Liver (tissue), 9 donors: ENCODE results near the gene BTBD9. TPM values are rescaled to one million over a fixed set of nuclear protein-coding genes. Genes with fewer than 3 reads are reported as not detected.

ENCODE experiments used
- DNase-seq: peaks from one replicate; pipeline ENCODE4 v3.0.0-alpha.2; 2017; ENCODE audit warnings: low spot score
- H3K27ac ChIP-seq, 2 donors: one replicate each; pipeline ENCODE4 v1.7.0; 2013; ENCODE audit warnings: inconsistent platforms in 2 of 2, low read length in 2 of 2, control low read depth in 1 of 2, low read depth in 1 of 2, mild to moderate bottlenecking in 1 of 2
- H3K27me3 ChIP-seq, 4 donors: one replicate each; pipeline versions ENCODE4 v1.6.1 to v1.7.0; 2013; ENCODE audit warnings: low read length in 3 of 4, inconsistent platforms in 1 of 4, mild to moderate bottlenecking in 1 of 4, moderate library complexity in 1 of 4; ENCODE audit not compliant: control insufficient read depth in 4 of 4, insufficient read depth in 4 of 4
- H3K36me3 ChIP-seq, 4 donors: one replicate each; pipeline versions ENCODE4 v1.6.1 to v1.7.0; 2013; ENCODE audit warnings: low read length in 3 of 4, mild to moderate bottlenecking in 3 of 4, low read depth in 1 of 4, moderate library complexity in 1 of 4; ENCODE audit not compliant: control insufficient read depth in 4 of 4, insufficient read depth in 3 of 4
- H3K4me1 ChIP-seq, 4 donors: one replicate each; pipeline versions ENCODE4 v1.6.1 to v1.7.0; 2013; ENCODE audit warnings: low read length in 3 of 4, mild to moderate bottlenecking in 3 of 4, moderate library complexity in 1 of 4; ENCODE audit not compliant: control insufficient read depth in 4 of 4, insufficient read depth in 4 of 4
- H3K4me3 ChIP-seq, 3 donors: one replicate each; pipeline versions ENCODE4 v1.6.1 to v1.7.0; 2013; ENCODE audit warnings: low read length in 3 of 3, control low read depth in 1 of 3, low read depth in 1 of 3, mild to moderate bottlenecking in 1 of 3
- H3K9ac ChIP-seq, 2 donors: one replicate each; pipeline ENCODE4 v1.7.0; 2013; ENCODE audit warnings: low read length in 2 of 2, mild to moderate bottlenecking in 2 of 2, moderate library complexity in 2 of 2, control low read depth in 1 of 2, low read depth in 1 of 2
- H3K9me3 ChIP-seq, 4 donors: one replicate each; pipeline versions ENCODE4 v1.6.1 to v1.7.0; 2013; ENCODE audit warnings: low read length in 3 of 4; ENCODE audit not compliant: control insufficient read depth in 4 of 4
- ATF3 ChIP-seq: IDR thresholded peaks from 2 replicates; pipeline ENCODE4 v1.6.1; 2016; ENCODE audit warnings: antibody characterized with exemption
- CTCF ChIP-seq: fragments of 150-350 bp; IDR thresholded peaks from 2 replicates; pipeline ENCODE4 v1.5.1; 2017; ENCODE audit warnings: improper control_type of control experiment, low read depth, low read length; ENCODE audit not compliant: missing input control
- EGR1 ChIP-seq, 2 donors: IDR thresholded peaks; 2 replicates each; pipeline ENCODE4 v1.6.1; 2016 to 2018; ENCODE audit warnings: antibody characterized with exemption in 2 of 2, low read depth in 2 of 2
- FOXA1 ChIP-seq: IDR thresholded peaks from 2 replicates; pipeline ENCODE4 v1.6.1; 2016; ENCODE audit warnings: antibody characterized with exemption
- GABPA ChIP-seq, 2 donors: IDR thresholded peaks in 1 of 2; conservative IDR thresholded peaks in 1 of 2; 2 replicates each; pipeline ENCODE4 v1.6.1; 2016; ENCODE audit warnings: antibody characterized with exemption in 2 of 2, mild to moderate bottlenecking in 1 of 2, moderate library complexity in 1 of 2
- HNF4A ChIP-seq, 2 donors: conservative IDR thresholded peaks; 2 replicates each; pipeline ENCODE4 v1.6.1; 2016; ENCODE audit warnings: antibody characterized with exemption in 2 of 2, mild to moderate bottlenecking in 2 of 2
- HNF4G ChIP-seq: IDR thresholded peaks from 2 replicates; pipeline ENCODE4 v1.6.1; 2016; ENCODE audit warnings: antibody characterized with exemption
- JUND ChIP-seq, 2 donors: IDR thresholded peaks; 2 replicates each; pipeline ENCODE4 v1.6.1; 2016; ENCODE audit warnings: antibody characterized with exemption in 2 of 2
- REST ChIP-seq: IDR thresholded peaks from 2 replicates; pipeline ENCODE4 v1.6.1; 2016; ENCODE audit warnings: antibody characterized with exemption, mild to moderate bottlenecking
- RXRA ChIP-seq, 2 donors: IDR thresholded peaks; 2 replicates each; pipeline ENCODE4 v1.6.1; 2017 to 2018; ENCODE audit warnings: antibody characterized with exemption in 2 of 2, mild to moderate bottlenecking in 1 of 2
- SP1 ChIP-seq: IDR thresholded peaks from 2 replicates; pipeline ENCODE4 v1.6.1; 2018; ENCODE audit warnings: antibody characterized with exemption, mild to moderate bottlenecking
- TAF1 ChIP-seq: conservative IDR thresholded peaks from 2 replicates; pipeline ENCODE4 v1.6.1; 2016; ENCODE audit warnings: antibody characterized with exemption, mild to moderate bottlenecking
- YY1 ChIP-seq: IDR thresholded peaks from 2 replicates; pipeline ENCODE4 v1.6.1; 2016; ENCODE audit warnings: antibody characterized with exemption, mild to moderate bottlenecking
- WGBS: extraction: QIAGEN DNeasy Blood & Tissue Kit; methylation state at CpG from one replicate; pipeline ENCODE4 v1.1.7; 2013; 5-methylcytosine and 5-hydroxymethylcytosine counted together
- polyA plus RNA-seq, 2 donors: library from polyadenylated mRNA; stranded (reverse) in 1 of 2; unstranded in 1 of 2; fragments of 200-250 nt in 1 of 2; fragments of >200 nt in 1 of 2; fragmentation: Nextera tagmentation in 1 of 2; extraction: Ambion mirVana in 1 of 2; gene quantifications; one replicate each; pipeline versions ENCODE4 v1.2.1 to v1.2.3, GENCODE V29; 2013 to 2015
- total RNA-seq, 2 donors: library from RNA; depleted of rRNA; stranded (reverse); fragments of >200 nt; gene quantifications; one replicate each; pipeline ENCODE4 v1.2.3, GENCODE V29; 2014
- donor health status: healthy.
- donor health status: healthy.
- donor health status: healthy.
- donor health status: healthy.
- donor health status: healthy.

Gene BTBD9
- total and polyA plus RNA-seq, 4 donors: 2.0 to 12.4 (median 5.7) TPM

GRCh38 chr6:38391626-38392579 is 247.8 kb downstream of the BTBD9 start:
- TF ChIP-seq YY1: no peak
- no peak for TF ChIP-seq GABPA (IDR thresholded peaks at IDR 0.05 in 1 of 2, conservative IDR thresholded peaks at IDR 0.05 in 1 of 2)
- Histone ChIP-seq H3K4me3 (no peak overlapping the region), H3K9ac (no peak overlapping the region), H3K36me3 (no peaks in the 10 kb centered on the region), H3K9me3 (no peaks in the 10 kb centered on the region), H3K27me3 (no peaks in the 10 kb centered on the region), H3K27ac (no peak overlapping the region), H3K4me1 (peaks cover 0 to 2% (median 0%) of the 10 kb centered on the region in 4 donors)
- WGBS: 87% methylated on average over 9 of the region's 9 CpGs
- no peak for DNase-seq

GRCh38 chr6:38391206-38391605 is 248.5 kb downstream of the BTBD9 start:
- no peak for DNase-seq
- no peaks in the 10 kb centered on the region for H3K27me3 ChIP-seq
- no peaks in the 10 kb centered on the region for H3K4me1 ChIP-seq
- no peak overlapping the region for H3K9ac ChIP-seq
- no peak for TF ChIP-seq HNF4G
- no peak for TF ChIP-seq FOXA1
- no peak for TF ChIP-seq TAF1
- no peak for TF ChIP-seq JUND (IDR thresholded peaks at IDR 0.05)
- no peak for TF ChIP-seq GABPA (IDR thresholded peaks at IDR 0.05 in 1 of 2, conservative IDR thresholded peaks at IDR 0.05 in 1 of 2)
- no peak for TF ChIP-seq SP1
- no peak for TF ChIP-seq EGR1 (IDR thresholded peaks at IDR 0.05; ENCODE audit: low read depth in 2 of 2)
- TF ChIP-seq CTCF: no peak
- no peak for TF ChIP-seq HNF4A (conservative IDR thresholded peaks at IDR 0.05)
- TF ChIP-seq REST: no peak
- no peak for TF ChIP-seq RXRA (IDR thresholded peaks at IDR 0.05)
- no peak for TF ChIP-seq ATF3
- no peak overlapping the region for H3K27ac ChIP-seq
- no peaks in the 10 kb centered on the region for H3K36me3 ChIP-seq
- no peaks in the 10 kb centered on the region for H3K9me3 ChIP-seq
- no peak overlapping the region for H3K4me3 ChIP-seq
